ENCODE measurements around the gene ANKS3.
"Not testable (repeated sequence)": the region's sequence is repeated elsewhere in the genome, so short reads cannot be mapped to it uniquely, and the experiment has no call there.

ANKS3 gene

GRCh38 chr16:4743226-4743878, 9.3 kb upstream of the ANKS3 start:
- H3K9ac ChIP-seq (ENCODE audit: low read length in 2 of 2): no peak overlapping the region

GRCh38 chr16:4738370-4738769, 4.3 kb upstream of the ANKS3 start:
- not testable (repeated sequence) for H3K36me3 ChIP-seq (ENCODE audit: control insufficient read depth in 2 of 2, insufficient read depth in 2 of 2, low read length in 2 of 2); H3K9ac ChIP-seq (ENCODE audit: low read length in 2 of 2); H3K4me3 ChIP-seq (ENCODE audit: low read length in 2 of 2); H3K9me3 ChIP-seq (ENCODE audit: control insufficient read depth in 2 of 2, low read length in 2 of 2); H3K27me3 ChIP-seq (ENCODE audit: control insufficient read depth in 1 of 2, insufficient read depth in 2 of 2, low read length in 2 of 2); H3K27ac ChIP-seq (ENCODE audit: low read length)
- peaks cover 17% of the 10 kb centered on the region for H3K4me1 ChIP-seq (ENCODE audit: control insufficient read depth, insufficient read depth, low read length)

More at GRCh38 chr16:4743226-4743878, 9.3 kb upstream of the ANKS3 start:
- H3K4me1 ChIP-seq (ENCODE audit: control insufficient read depth, insufficient read depth, low read length): peaks cover 22% of the 10 kb centered on the region
- H3K9me3 ChIP-seq (ENCODE audit: control insufficient read depth in 2 of 2, low read length in 2 of 2): no peaks in the 10 kb centered on the region
- peak overlapping the region in 1 of 2 donors; percentile 40 for H3K4me3 ChIP-seq (ENCODE audit: low read length in 2 of 2)
- H3K27ac ChIP-seq (ENCODE audit: low read length): no peak overlapping the region
- H3K36me3 ChIP-seq (ENCODE audit: control insufficient read depth in 2 of 2, insufficient read depth in 2 of 2, low read length in 2 of 2): no peaks in the 10 kb centered on the region
- no peaks in the 10 kb centered on the region for H3K27me3 ChIP-seq (ENCODE audit: control insufficient read depth in 1 of 2, insufficient read depth in 2 of 2, low read length in 2 of 2)

GRCh38 chr16:4737545-4737944, 3.5 kb upstream of the ANKS3 start:
- peaks cover 0 to 2% of the 10 kb centered on the region in 2 donors for H3K27me3 ChIP-seq (ENCODE audit: control insufficient read depth in 1 of 2, insufficient read depth in 2 of 2, low read length in 2 of 2)
- no peaks in the 10 kb centered on the region for H3K36me3 ChIP-seq (ENCODE audit: control insufficient read depth in 2 of 2, insufficient read depth in 2 of 2, low read length in 2 of 2)
- no peak overlapping the region for H3K4me3 ChIP-seq (ENCODE audit: low read length in 2 of 2)
- H3K9ac ChIP-seq (ENCODE audit: low read length in 2 of 2): no peak overlapping the region
- H3K4me1 ChIP-seq (ENCODE audit: control insufficient read depth, insufficient read depth, low read length): peaks cover 15% of the 10 kb centered on the region
- H3K9me3 ChIP-seq (ENCODE audit: control insufficient read depth in 2 of 2, low read length in 2 of 2): no peaks in the 10 kb centered on the region
- H3K27ac ChIP-seq (ENCODE audit: low read length): no peak overlapping the region

- H3K4me3 ChIP-seq (ENCODE audit: low read length in 2 of 2): no peak overlapping the region
- no peak overlapping the region for H3K9ac ChIP-seq (ENCODE audit: low read length in 2 of 2)
- peaks cover 0 to 2% of the 10 kb centered on the region in 2 donors for H3K27me3 ChIP-seq (ENCODE audit: control insufficient read depth in 1 of 2, insufficient read depth in 2 of 2, low read length in 2 of 2)
- no peaks in the 10 kb centered on the region for H3K36me3 ChIP-seq (ENCODE audit: control insufficient read depth in 2 of 2, insufficient read depth in 2 of 2, low read length in 2 of 2)
- peaks cover 17% of the 10 kb centered on the region for H3K4me1 ChIP-seq (ENCODE audit: control insufficient read depth, insufficient read depth, low read length)
- no peaks in the 10 kb centered on the region for H3K9me3 ChIP-seq (ENCODE audit: control insufficient read depth in 2 of 2, low read length in 2 of 2)
- H3K27ac ChIP-seq (ENCODE audit: low read length): no peak overlapping the region
Measured at GRCh38 chr16:4736546-4736945, 2.5 kb upstream of the ANKS3 start.

- peaks cover 17% of the 10 kb centered on the region for H3K4me1 ChIP-seq (ENCODE audit: control insufficient read depth, insufficient read depth, low read length)
- peaks cover 0 to 2% of the 10 kb centered on the region in 2 donors for H3K27me3 ChIP-seq (ENCODE audit: control insufficient read depth in 1 of 2, insufficient read depth in 2 of 2, low read length in 2 of 2)
- H3K36me3 ChIP-seq (ENCODE audit: control insufficient read depth in 2 of 2, insufficient read depth in 2 of 2, low read length in 2 of 2): peaks cover 0 to 4% of the 10 kb centered on the region in 2 donors
- H3K9me3 ChIP-seq (ENCODE audit: control insufficient read depth in 2 of 2, low read length in 2 of 2): no peaks in the 10 kb centered on the region
- H3K27ac ChIP-seq (ENCODE audit: low read length): peak overlapping the region; percentile 76
- peak overlapping the region; percentile 78 to 79 for H3K9ac ChIP-seq (ENCODE audit: low read length in 2 of 2)
- H3K4me3 ChIP-seq (ENCODE audit: low read length in 2 of 2): peak overlapping the region; percentile 87 to 95
Measured at GRCh38 chr16:4734730-4735535, 862 bp upstream of the ANKS3 start.

- no peaks in the 10 kb centered on the region for H3K9me3 ChIP-seq (ENCODE audit: control insufficient read depth in 2 of 2, low read length in 2 of 2)
- H3K4me1 ChIP-seq (ENCODE audit: control insufficient read depth, insufficient read depth, low read length): peaks cover 17% of the 10 kb centered on the region
- H3K9ac ChIP-seq (ENCODE audit: low read length in 2 of 2): peak overlapping the region; percentile 69 to 78
- peak overlapping the region; percentile 60 for H3K27ac ChIP-seq (ENCODE audit: low read length)
- peaks cover 8 to 12% of the 10 kb centered on the region in 2 donors for H3K36me3 ChIP-seq (ENCODE audit: control insufficient read depth in 2 of 2, insufficient read depth in 2 of 2, low read length in 2 of 2)
- peak overlapping the region; percentile 87 to 95 for H3K4me3 ChIP-seq (ENCODE audit: low read length in 2 of 2)
- H3K27me3 ChIP-seq (ENCODE audit: control insufficient read depth in 1 of 2, insufficient read depth in 2 of 2, low read length in 2 of 2): peaks cover 0 to 2% of the 10 kb centered on the region in 2 donors
Measured at GRCh38 chr16:4733747-4734062, 366 bp downstream of the ANKS3 start.

- H3K36me3 ChIP-seq (ENCODE audit: control insufficient read depth in 2 of 2, insufficient read depth in 2 of 2, low read length in 2 of 2): peaks cover 10 to 15% of the 10 kb centered on the region in 2 donors
- H3K9me3 ChIP-seq (ENCODE audit: control insufficient read depth in 2 of 2, low read length in 2 of 2): no peaks in the 10 kb centered on the region
- H3K27me3 ChIP-seq (ENCODE audit: control insufficient read depth in 1 of 2, insufficient read depth in 2 of 2, low read length in 2 of 2): peaks cover 0 to 2% of the 10 kb centered on the region in 2 donors
- peaks cover 17% of the 10 kb centered on the region for H3K4me1 ChIP-seq (ENCODE audit: control insufficient read depth, insufficient read depth, low read length)
- H3K27ac ChIP-seq (ENCODE audit: low read length): peak overlapping the region; percentile 60
- H3K9ac ChIP-seq (ENCODE audit: low read length in 2 of 2): peak overlapping the region; percentile 69 to 78
- H3K4me3 ChIP-seq (ENCODE audit: low read length in 2 of 2): peak overlapping the region; percentile 87 to 95
Measured at GRCh38 chr16:4733211-4733742, 794 bp downstream of the ANKS3 start.

GRCh38 chr16:4729876-4730275, 4.2 kb downstream of the ANKS3 start:
- Histone ChIP-seq H3K27me3 (ENCODE audit: control insufficient read depth in 1 of 2, insufficient read depth in 2 of 2, low read length in 2 of 2) (no peaks in the 10 kb centered on the region), H3K4me1 (ENCODE audit: control insufficient read depth, insufficient read depth, low read length) (peaks cover 12% of the 10 kb centered on the region), H3K4me3 (ENCODE audit: low read length in 2 of 2) (no peak overlapping the region), H3K9me3 (ENCODE audit: control insufficient read depth in 2 of 2, low read length in 2 of 2) (no peaks in the 10 kb centered on the region), H3K9ac (ENCODE audit: low read length in 2 of 2) (no peak overlapping the region), H3K36me3 (ENCODE audit: control insufficient read depth in 2 of 2, insufficient read depth in 2 of 2, low read length in 2 of 2) (peaks cover 18 to 33% of the 10 kb centered on the region in 2 donors), H3K27ac (ENCODE audit: low read length) (no peak overlapping the region)

- Histone ChIP-seq H3K36me3 (ENCODE audit: control insufficient read depth in 2 of 2, insufficient read depth in 2 of 2, low read length in 2 of 2) (peaks cover 18 to 36% of the 10 kb centered on the region in 2 donors), H3K27ac (ENCODE audit: low read length) (no peak overlapping the region), H3K4me1 (ENCODE audit: control insufficient read depth, insufficient read depth, low read length) (peaks cover 9% of the 10 kb centered on the region), H3K4me3 (ENCODE audit: low read length in 2 of 2) (no peak overlapping the region), H3K9ac (ENCODE audit: low read length in 2 of 2) (no peak overlapping the region), H3K9me3 (ENCODE audit: control insufficient read depth in 2 of 2, low read length in 2 of 2) (no peaks in the 10 kb centered on the region), H3K27me3 (ENCODE audit: control insufficient read depth in 1 of 2, insufficient read depth in 2 of 2, low read length in 2 of 2) (no peaks in the 10 kb centered on the region)
Measured at GRCh38 chr16:4728676-4729075, 5.4 kb downstream of the ANKS3 start.

- H3K27ac ChIP-seq (ENCODE audit: low read length): no peak overlapping the region
- H3K4me1 ChIP-seq (ENCODE audit: control insufficient read depth, insufficient read depth, low read length): no peaks in the 10 kb centered on the region
- no peaks in the 10 kb centered on the region for H3K9me3 ChIP-seq (ENCODE audit: control insufficient read depth in 2 of 2, low read length in 2 of 2)
- H3K4me3 ChIP-seq (ENCODE audit: low read length in 2 of 2): no peak overlapping the region
- H3K27me3 ChIP-seq (ENCODE audit: control insufficient read depth in 1 of 2, insufficient read depth in 2 of 2, low read length in 2 of 2): no peaks in the 10 kb centered on the region
- H3K9ac ChIP-seq (ENCODE audit: low read length in 2 of 2): no peak overlapping the region
- H3K36me3 ChIP-seq (ENCODE audit: control insufficient read depth in 2 of 2, insufficient read depth in 2 of 2, low read length in 2 of 2): peaks cover 21 to 43% of the 10 kb centered on the region in 2 donors
Measured at GRCh38 chr16:4726616-4727015, 7.5 kb downstream of the ANKS3 start.

Measured in stomach smooth muscle (tissue), 2 donors.